G401.6 (cell line): ENCODE results near the gene LY9.
"Not testable (repeated sequence)": the region's sequence is repeated elsewhere in the genome, so short reads cannot be mapped to it uniquely, and the experiment has no call there.

Experiments
- FAIRE-seq: peaks from 2 replicates; lab custom pipeline; 2012; peaks lifted over from hg19 to GRCh38; lab: Jason Lieb, UNC

The LY9 gene

GRCh38 chr1:160774886-160775719, 20.9 kb upstream of the LY9 start:
- FAIRE-seq: no peak

- FAIRE-seq: no peak
Measured at GRCh38 chr1:160776178-160776577, 19.8 kb upstream of the LY9 start.

GRCh38 chr1:160777486-160778089, 18.4 kb upstream of the LY9 start:
- FAIRE-seq: no peak

- FAIRE-seq: no peak
Measured at GRCh38 chr1:160778976-160779375, 17.0 kb upstream of the LY9 start.

GRCh38 chr1:160779626-160780397, 16.2 kb upstream of the LY9 start:
- no peak for FAIRE-seq

GRCh38 chr1:160780398-160780755, 15.6 kb upstream of the LY9 start:
- no peak for FAIRE-seq

- FAIRE-seq: no peak
Measured at GRCh38 chr1:160781186-160781766, 14.7 kb upstream of the LY9 start.

- no peak for FAIRE-seq
Measured at GRCh38 chr1:160781914-160782689, 13.9 kb upstream of the LY9 start.

GRCh38 chr1:160782988-160783765, 12.8 kb upstream of the LY9 start:
- not testable (repeated sequence) for FAIRE-seq

- no peak for FAIRE-seq
Measured at GRCh38 chr1:160789051-160789701, 6.8 kb upstream of the LY9 start.

- no peak for FAIRE-seq
Measured at GRCh38 chr1:160789702-160790611, 6.0 kb upstream of the LY9 start.

- no peak for FAIRE-seq
Measured at GRCh38 chr1:160794376-160794775, 1.6 kb upstream of the LY9 start.

GRCh38 chr1:160797271-160797709, 1.3 kb downstream of the LY9 start:
- FAIRE-seq: no peak

GRCh38 chr1:160797861-160798273, 1.9 kb downstream of the LY9 start:
- FAIRE-seq: no peak

GRCh38 chr1:160798439-160798838, 2.5 kb downstream of the LY9 start:
- FAIRE-seq: no peak

GRCh38 chr1:160799641-160800040, 3.7 kb downstream of the LY9 start:
- FAIRE-seq: no peak

- no peak for FAIRE-seq
Measured at GRCh38 chr1:160800142-160800541, 4.2 kb downstream of the LY9 start.

- FAIRE-seq: no peak
Measured at GRCh38 chr1:160800645-160801408, 4.9 kb downstream of the LY9 start.
